Umbilical cord (tissue), 2 donors: ENCODE data around the gene SART3. TPM values are rescaled to one million over a fixed set of nuclear protein-coding genes. Genes with fewer than 3 reads are reported as not detected.
"Not testable (repeated sequence)": the region's sequence is repeated elsewhere in the genome, so short reads cannot be mapped to it uniquely, and the experiment has no call there.

Experiments
- DNase-seq: peaks from one replicate; pipeline ENCODE4 v3.0.0-alpha.2; 2015; ENCODE audit warnings: low spot score
- total RNA-seq: library from RNA; depleted of rRNA; stranded (reverse); fragments of >200 nt; gene quantifications from one replicate; pipeline ENCODE4 v1.2.3, GENCODE V29; 2014; ENCODE audit warnings: low replicate concordance; ENCODE audit not compliant: insufficient read depth

The SART3 gene
- total RNA-seq, 1 donor from 2014 or later: 40.7 TPM

DNA sequence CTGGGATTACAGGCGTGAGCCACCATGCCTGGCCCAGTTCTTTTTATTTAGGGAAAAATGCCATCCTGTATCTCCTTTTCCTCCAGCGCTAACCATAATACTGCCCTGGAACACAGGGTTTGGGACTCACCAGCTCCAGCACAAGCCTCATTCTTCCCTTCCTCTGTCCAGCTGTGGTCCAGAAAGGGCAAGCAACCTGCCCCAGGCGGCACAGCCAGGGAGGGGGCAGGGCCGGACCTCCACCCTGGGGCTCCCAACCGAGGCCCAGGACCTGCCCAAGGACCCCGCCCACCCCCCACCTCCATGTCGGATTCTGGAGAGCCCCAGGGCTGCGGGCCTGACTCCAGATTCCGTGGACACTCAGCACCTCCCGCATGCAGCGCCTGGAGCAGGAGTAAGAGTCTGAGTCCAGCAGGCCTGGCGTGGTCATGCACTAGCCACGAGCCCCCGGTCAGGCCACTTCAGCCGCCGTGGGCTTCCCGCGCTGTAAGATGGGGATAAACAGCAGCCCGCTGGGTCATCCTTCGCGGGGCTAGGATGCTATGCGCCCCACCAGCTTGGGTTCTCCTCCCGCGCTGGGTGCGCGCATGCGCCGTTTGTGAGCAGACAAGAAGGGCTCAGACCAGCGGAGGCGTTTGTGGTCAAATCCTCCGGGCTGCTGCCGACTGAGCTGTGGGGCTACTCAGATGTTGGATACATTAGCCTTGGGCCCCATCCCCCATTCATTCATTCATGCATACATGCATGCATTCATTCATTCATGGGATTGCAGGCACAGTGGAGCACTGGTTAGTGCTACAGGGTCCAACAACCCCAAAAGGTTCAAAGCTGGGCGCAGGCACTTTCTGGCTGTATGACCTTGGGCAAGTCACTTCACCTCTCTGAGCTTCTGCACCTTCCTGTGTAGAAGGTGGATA lies 20.6 kb upstream of the SART3 start:
- DNase-seq: no peak

- peak; percentile 69 for DNase-seq
Observed at GRCh38 chr12:108580531-108580930, 19.6 kb upstream of the SART3 start.

- DNase-seq: no peak
Observed at GRCh38 chr12:108578813-108579212, 17.8 kb upstream of the SART3 start.

DNA sequence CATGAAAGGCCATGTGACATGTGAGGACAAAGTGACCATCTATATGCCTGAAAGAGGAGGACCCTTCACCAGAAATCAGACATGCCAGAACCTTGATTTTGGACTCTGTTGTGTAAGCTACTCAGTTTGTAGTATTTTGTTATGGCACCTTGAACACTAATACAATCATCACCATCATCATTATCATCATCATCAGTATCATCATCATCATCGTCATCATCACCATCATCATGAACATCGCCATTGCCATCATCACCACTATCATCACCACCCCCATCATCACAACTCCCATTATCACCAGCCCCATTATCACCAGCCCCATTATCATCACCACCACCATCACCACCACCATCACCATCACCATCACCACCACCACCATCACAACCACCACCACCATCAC lies 17.3 kb upstream of the SART3 start:
- no peak for DNase-seq

- no peak for DNase-seq
Observed at GRCh38 chr12:108577458-108577857, 16.5 kb upstream of the SART3 start.

DNA sequence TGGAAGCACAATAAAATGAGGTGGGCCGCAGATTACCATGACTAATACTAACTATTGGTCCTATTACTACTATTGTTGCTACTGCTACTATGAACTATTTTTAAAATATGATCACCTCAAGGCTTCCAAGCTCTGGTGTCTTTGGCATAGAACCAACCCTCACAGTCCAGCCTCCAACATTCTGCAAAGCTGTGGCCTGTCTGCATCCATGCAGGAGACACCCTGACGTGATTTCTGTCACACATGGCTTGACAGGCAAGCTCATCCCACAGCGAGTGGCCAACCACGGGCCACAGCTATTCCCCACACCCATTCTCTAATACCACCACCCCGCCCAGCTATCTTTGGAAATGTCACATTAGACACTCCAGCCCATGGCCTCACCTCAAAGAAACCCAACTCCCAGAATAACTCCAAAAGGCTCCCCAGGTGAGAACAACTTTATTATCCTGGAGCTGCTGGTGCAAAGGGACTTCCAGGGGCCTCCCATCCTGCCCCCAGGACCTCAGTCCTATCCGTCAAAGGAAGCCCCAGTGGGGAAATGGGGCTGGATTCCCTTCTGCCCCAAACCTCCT lies 15.8 kb upstream of the SART3 start:
- no peak for DNase-seq

GRCh38 chr12:108575199-108575912 lies 14.4 kb upstream of the SART3 start:
- DNase-seq: no peak

DNA sequence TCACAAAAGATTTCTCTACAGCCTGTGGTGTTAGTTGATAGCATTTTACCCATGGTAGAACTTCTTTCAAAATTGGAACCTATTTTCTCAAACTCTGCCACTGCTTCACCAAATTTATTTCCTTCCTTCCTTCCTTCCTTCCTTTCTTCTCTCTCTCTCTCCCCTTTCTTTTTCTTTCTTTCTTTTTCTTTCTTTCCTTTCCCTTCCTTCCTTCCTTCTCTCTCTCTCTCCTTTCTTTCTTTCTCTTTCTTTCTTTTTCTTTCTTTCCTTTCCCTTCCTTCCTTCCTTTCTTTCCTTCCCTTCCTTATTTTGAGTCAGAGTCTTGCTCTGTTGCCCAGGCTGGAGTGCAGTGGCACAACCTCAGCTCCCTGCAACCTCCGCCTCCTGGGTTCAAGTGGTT lies 13.3 kb upstream of the SART3 start:
- DNase-seq: not testable (repeated sequence)

GRCh38 chr12:108573317-108573716 lies 12.3 kb upstream of the SART3 start:
- DNase-seq: no peak

- no peak for DNase-seq
Observed at GRCh38 chr12:108572166-108572790, 11.3 kb upstream of the SART3 start.

DNA sequence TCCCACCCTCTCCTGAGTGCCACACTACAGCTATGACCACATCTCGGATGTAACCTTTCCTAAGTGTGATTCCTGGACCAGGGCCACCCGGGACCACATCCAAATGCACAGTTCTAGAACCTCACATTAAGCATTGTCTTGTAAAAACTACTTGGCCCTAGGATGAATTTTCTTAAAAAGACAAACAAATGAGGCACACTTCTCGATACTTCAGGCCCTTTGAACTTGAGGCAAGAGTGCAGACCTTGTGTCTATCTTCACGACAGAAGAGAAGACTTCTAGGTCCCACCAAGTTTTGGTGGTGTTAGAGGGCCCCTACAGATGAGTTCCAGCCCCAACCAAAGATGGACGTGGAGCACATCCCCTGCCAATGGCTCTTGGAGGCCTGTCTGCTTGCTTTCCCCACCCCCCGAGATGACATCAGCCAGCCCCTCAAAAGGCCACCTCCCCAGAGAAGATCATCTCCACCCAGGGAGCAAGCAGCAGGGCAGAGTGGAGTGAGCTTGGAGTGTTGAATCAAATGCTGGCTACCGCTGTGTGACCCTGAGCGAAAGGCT lies 10.7 kb upstream of the SART3 start:
- DNase-seq: no peak

GRCh38 chr12:108570743-108571608 lies 10.0 kb upstream of the SART3 start:
- peak; percentile 71 for DNase-seq

- no peak for DNase-seq
Observed at GRCh38 chr12:108568338-108569154, 7.6 kb upstream of the SART3 start.

DNA sequence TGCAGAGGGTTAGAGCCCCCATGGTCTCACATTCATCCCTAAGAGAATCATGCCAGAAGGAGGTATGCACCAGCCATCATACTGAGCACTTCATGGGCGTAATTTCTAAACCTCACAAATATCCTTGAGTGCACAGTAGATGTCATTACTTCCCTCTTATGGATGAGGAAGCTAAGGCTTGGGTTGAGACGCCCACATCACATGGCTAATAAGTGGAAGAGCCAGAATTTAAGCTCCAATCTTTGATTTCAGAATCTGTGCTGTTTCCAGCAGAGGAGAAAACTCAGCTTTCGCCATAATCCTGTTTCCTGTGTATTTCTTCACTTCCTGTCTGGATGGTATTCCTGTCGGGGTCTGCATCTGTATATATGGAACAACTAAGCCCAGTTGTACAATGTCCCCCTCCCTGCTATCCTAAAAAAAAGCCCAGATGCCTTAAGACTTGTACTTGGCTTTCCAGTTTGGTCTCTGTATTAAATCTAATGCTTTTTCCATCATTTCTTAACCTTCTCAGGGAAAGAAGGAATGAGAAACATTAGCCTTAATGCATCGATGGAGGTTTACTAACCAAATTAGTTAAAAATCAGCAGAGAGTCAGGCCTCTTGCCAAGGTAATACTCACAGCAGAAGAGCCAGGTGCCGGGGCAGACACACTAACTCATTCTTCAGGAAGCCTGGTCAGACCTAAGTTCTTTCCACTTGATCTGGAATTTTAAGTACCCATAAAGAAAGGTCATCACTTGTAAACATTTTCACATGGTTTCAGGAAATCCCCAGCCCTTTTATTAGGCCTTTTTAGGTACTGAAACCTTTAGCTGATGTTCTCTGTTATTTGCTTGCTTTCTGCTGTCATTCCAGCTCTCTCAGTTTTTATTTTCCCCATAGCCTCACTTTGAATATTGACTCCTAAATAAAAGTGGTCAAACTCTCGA lies 6.7 kb upstream of the SART3 start:
- no peak for DNase-seq

DNA sequence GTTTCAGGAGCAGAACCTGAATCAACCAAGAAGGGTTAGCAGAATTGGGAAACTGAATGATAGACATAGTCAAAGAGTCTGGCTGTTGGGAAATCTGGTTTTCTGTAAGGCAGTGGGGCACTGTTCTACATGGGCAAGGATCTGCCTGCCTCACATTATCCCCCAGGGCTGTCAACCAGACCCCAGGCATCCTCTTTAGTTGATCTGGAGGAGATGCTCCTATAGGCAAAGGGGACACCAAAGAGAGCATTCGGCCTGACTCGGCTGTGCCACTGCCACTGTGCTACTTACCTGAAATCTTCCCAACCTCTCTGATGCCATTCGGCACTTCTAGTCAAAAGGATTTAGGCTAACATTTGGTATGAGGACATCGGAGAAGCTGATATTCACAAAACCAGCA lies 5.5 kb upstream of the SART3 start:
- DNase-seq: no peak

DNA sequence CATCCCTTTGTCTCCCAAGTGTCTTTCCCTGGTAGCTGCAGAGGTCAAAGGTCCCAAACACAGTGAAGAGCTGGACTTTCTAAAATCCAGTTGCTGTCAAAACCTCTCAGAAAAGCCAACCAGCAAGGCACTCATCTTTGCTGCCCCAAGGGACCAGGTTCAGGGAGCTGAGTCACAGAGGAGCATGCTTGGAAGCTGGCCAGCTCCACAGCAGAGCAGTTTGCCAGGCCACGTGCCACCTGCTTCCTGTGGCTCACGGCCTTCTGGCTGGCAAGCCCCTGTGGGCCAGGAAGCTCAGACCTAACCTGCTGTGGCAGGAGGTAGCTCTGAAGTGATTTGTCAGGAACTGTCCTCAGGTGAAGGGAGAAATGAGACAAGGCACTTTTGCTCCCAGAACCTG lies 5.0 kb upstream of the SART3 start:
- DNase-seq: no peak

- DNase-seq: no peak
Observed at GRCh38 chr12:108565146-108565545, 4.2 kb upstream of the SART3 start.

GRCh38 chr12:108564724-108565123 lies 3.8 kb upstream of the SART3 start:
- no peak for DNase-seq

DNA sequence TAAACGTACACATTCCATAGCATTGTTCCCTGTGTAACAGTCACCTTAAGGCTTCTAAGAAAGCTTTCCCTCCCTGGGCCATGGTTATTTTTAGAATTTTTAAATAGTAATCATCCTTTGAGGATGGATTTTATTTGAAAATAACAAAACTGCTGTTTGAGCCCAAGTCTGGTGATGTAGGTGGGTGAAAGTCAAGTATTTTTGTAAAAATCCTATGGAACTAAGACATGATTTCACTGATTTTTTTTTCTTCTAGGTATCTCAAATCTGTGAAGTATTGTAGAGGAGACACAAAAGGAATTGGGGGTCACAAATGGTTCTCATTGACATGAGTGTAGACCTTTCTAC lies 2.8 kb upstream of the SART3 start:
- no peak for DNase-seq
